Mononuclear cell (primary cell): Measurements from ENCODE around the gene MCC. TPM values are rescaled to one million over a fixed set of nuclear protein-coding genes. Genes with fewer than 3 reads are reported as not detected.

Experiments
- H3K27me3 ChIP-seq: 2 replicates; pipeline ENCODE4 v1.6.0; 2011; ENCODE audit warnings: low read length, control low read depth; ENCODE audit not compliant: insufficient read depth
- H3K4me1 ChIP-seq: 2 replicates; pipeline ENCODE4 v1.5.1; 2011; ENCODE audit warnings: mild to moderate bottlenecking, low read length, control low read depth; ENCODE audit not compliant: insufficient read depth
- H3K4me3 ChIP-seq: 2 replicates; pipeline ENCODE4 v1.5.1; 2011; ENCODE audit warnings: mild to moderate bottlenecking, low read length, moderate library complexity
- H3K9me3 ChIP-seq: 2 replicates; pipeline ENCODE4 v1.5.1; 2011; ENCODE audit warnings: low read depth, mild to moderate bottlenecking, control low read depth, low read length
- total RNA-seq: library from RNA; depleted of rRNA; stranded (reverse); fragments of >200 nt; gene quantifications from one replicate; pipeline ENCODE4 v1.2.3, GENCODE V29; 2012

The MCC gene
- total RNA-seq, 1 donor, result 1.0 TPM

GRCh38 chr5:113212244-113212920, 275.9 kb downstream of the MCC start:
- Histone ChIP-seq H3K4me3 (no peak overlapping the region), H3K27me3 (no peaks in the 10 kb centered on the region), H3K4me1 (no peaks in the 10 kb centered on the region), H3K9me3 (no peaks in the 10 kb centered on the region)

- no peaks in the 10 kb centered on the region for H3K27me3 ChIP-seq
- no peaks in the 10 kb centered on the region for H3K4me1 ChIP-seq
- no peaks in the 10 kb centered on the region for H3K9me3 ChIP-seq
- no peak overlapping the region for H3K4me3 ChIP-seq
These were observed 278.8 kb downstream of the MCC start for GRCh38 chr5:113209498-113209897.

- Histone ChIP-seq H3K4me1 (no peaks in the 10 kb centered on the region), H3K4me3 (no peak overlapping the region), H3K27me3 (no peaks in the 10 kb centered on the region)
These were observed 282.4 kb downstream of the MCC start for GRCh38 chr5:113205807-113206206.

GRCh38 chr5:113205323-113205722, 282.9 kb downstream of the MCC start:
- no peak overlapping the region for H3K4me3 ChIP-seq

More at GRCh38 chr5:113205807-113206206, 282.4 kb downstream of the MCC start:
- no peaks in the 10 kb centered on the region for H3K9me3 ChIP-seq

GRCh38 chr5:113204525-113205161, 283.6 kb downstream of the MCC start:
- H3K9me3 ChIP-seq, result no peaks in the 10 kb centered on the region
- no peaks in the 10 kb centered on the region for H3K4me1 ChIP-seq
- no peak overlapping the region for H3K4me3 ChIP-seq
- H3K27me3 ChIP-seq, result no peaks in the 10 kb centered on the region

More at GRCh38 chr5:113205323-113205722, 282.9 kb downstream of the MCC start:
- Histone ChIP-seq H3K4me1 (no peaks in the 10 kb centered on the region), H3K27me3 (no peaks in the 10 kb centered on the region), H3K9me3 (no peaks in the 10 kb centered on the region)

- Histone ChIP-seq H3K9me3 (no peaks in the 10 kb centered on the region), H3K27me3 (no peaks in the 10 kb centered on the region), H3K4me3 (no peak overlapping the region), H3K4me1 (no peaks in the 10 kb centered on the region)
These were observed 284.3 kb downstream of the MCC start for GRCh38 chr5:113203916-113204315.

- no peaks in the 10 kb centered on the region for H3K9me3 ChIP-seq
- H3K4me3 ChIP-seq, result no peak overlapping the region
- H3K27me3 ChIP-seq, result no peaks in the 10 kb centered on the region
- H3K4me1 ChIP-seq, result no peaks in the 10 kb centered on the region
These were observed 285.2 kb downstream of the MCC start for GRCh38 chr5:113202746-113203716.

GRCh38 chr5:113202287-113202686, 286.0 kb downstream of the MCC start:
- H3K4me3 ChIP-seq, result no peak overlapping the region
- H3K4me1 ChIP-seq, result no peaks in the 10 kb centered on the region
- H3K9me3 ChIP-seq, result no peaks in the 10 kb centered on the region
- no peaks in the 10 kb centered on the region for H3K27me3 ChIP-seq

- H3K4me1 ChIP-seq, result no peaks in the 10 kb centered on the region
- H3K9me3 ChIP-seq, result no peaks in the 10 kb centered on the region
- H3K27me3 ChIP-seq, result no peaks in the 10 kb centered on the region
- no peak overlapping the region for H3K4me3 ChIP-seq
These were observed 286.5 kb downstream of the MCC start for GRCh38 chr5:113201715-113202114.

- H3K27me3 ChIP-seq, result no peaks in the 10 kb centered on the region
- no peak overlapping the region for H3K4me3 ChIP-seq
These were observed 288.9 kb downstream of the MCC start for GRCh38 chr5:113199122-113199905.

GRCh38 chr5:113197456-113198200, 290.6 kb downstream of the MCC start:
- no peaks in the 10 kb centered on the region for H3K9me3 ChIP-seq
- H3K4me1 ChIP-seq, result peaks cover 8% of the 10 kb centered on the region
- H3K27me3 ChIP-seq, result no peaks in the 10 kb centered on the region
- H3K4me3 ChIP-seq, result no peak overlapping the region

More at GRCh38 chr5:113199122-113199905, 288.9 kb downstream of the MCC start:
- H3K9me3 ChIP-seq, result no peaks in the 10 kb centered on the region
- H3K4me1 ChIP-seq, result peaks cover 7% of the 10 kb centered on the region

GRCh38 chr5:113195771-113196170, 292.5 kb downstream of the MCC start:
- H3K27me3 ChIP-seq, result no peaks in the 10 kb centered on the region
- H3K4me1 ChIP-seq, result peaks cover 8% of the 10 kb centered on the region
- H3K9me3 ChIP-seq, result no peaks in the 10 kb centered on the region
- H3K4me3 ChIP-seq, result no peak overlapping the region

- no peak overlapping the region for H3K4me3 ChIP-seq
- no peaks in the 10 kb centered on the region for H3K9me3 ChIP-seq
- H3K27me3 ChIP-seq, result no peaks in the 10 kb centered on the region
- peaks cover 8% of the 10 kb centered on the region for H3K4me1 ChIP-seq
These were observed 293.0 kb downstream of the MCC start for GRCh38 chr5:113195251-113195650.

- H3K4me3 ChIP-seq, result no peak overlapping the region
- H3K9me3 ChIP-seq, result no peaks in the 10 kb centered on the region
- H3K27me3 ChIP-seq, result no peaks in the 10 kb centered on the region
- H3K4me1 ChIP-seq, result peaks cover 8% of the 10 kb centered on the region
These were observed 293.7 kb downstream of the MCC start for GRCh38 chr5:113194591-113194990.
